Measurements from ENCODE around the gene UNKL. TPM values are rescaled to one million over a fixed set of nuclear protein-coding genes. Genes with fewer than 3 reads are reported as not detected.

The UNKL gene
- total RNA-seq, 1 donor from 2014 or later = 26.2 TPM

DNA sequence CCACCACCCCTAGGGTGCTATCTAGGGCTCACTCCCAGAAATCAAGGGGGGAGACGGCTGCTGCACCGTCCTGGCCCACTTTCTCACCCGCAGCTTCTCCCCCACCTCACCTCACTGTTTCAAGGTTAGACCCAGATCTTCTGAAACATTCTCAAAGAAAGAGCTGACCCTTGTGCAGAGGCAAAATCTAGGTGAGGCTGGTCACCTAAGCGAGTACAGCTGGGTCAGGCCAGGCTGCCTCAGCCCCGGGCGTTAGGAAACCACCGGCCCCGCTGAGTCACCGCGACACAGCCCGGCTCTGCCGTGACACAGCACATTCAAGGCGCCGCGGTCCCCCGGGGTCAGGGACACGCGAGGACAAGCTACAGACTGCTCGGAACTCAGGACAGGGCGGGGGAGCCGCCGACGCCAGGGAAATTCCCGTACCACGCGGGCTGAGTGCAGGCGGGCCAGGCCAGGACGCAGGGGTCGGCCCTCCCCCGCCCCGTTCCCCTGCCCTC is 35.6 kb downstream of the UNKL start:
- peak; percentile 22 for DNase-seq (ENCODE audit: low read depth, low spot score)
- Mint-ChIP-seq H3K4me3 (peak overlapping the region; percentile 85), H3K36me3 (ENCODE audit: low read depth) (no peaks in the 10 kb centered on the region), H3K4me1 (peaks cover 19% of the 10 kb centered on the region), H3K27ac (ENCODE audit: unreplicated experiment) (peak overlapping the region; percentile 87), H3K27me3 (ENCODE audit: low read depth) (peaks cover 2% of the 10 kb centered on the region), H3K9me3 (no peaks in the 10 kb centered on the region)
- no peak for TF ChIP-seq CTCF (conservative IDR thresholded peaks at IDR 0.05)

GRCh38 chr16:1378087-1378803 is 36.3 kb downstream of the UNKL start:
- H3K27ac Mint-ChIP-seq (ENCODE audit: unreplicated experiment) = no peak overlapping the region
- no peak for DNase-seq (ENCODE audit: low read depth, low spot score)
- no peaks in the 10 kb centered on the region for H3K36me3 Mint-ChIP-seq (ENCODE audit: low read depth)
- no peak for TF ChIP-seq CTCF (conservative IDR thresholded peaks at IDR 0.05)
- H3K27me3 Mint-ChIP-seq (ENCODE audit: low read depth) = peaks cover 2% of the 10 kb centered on the region
- H3K4me3 Mint-ChIP-seq = peak overlapping the region; percentile 85
- peaks cover 19% of the 10 kb centered on the region for H3K4me1 Mint-ChIP-seq
- H3K9me3 Mint-ChIP-seq = no peaks in the 10 kb centered on the region

DNA sequence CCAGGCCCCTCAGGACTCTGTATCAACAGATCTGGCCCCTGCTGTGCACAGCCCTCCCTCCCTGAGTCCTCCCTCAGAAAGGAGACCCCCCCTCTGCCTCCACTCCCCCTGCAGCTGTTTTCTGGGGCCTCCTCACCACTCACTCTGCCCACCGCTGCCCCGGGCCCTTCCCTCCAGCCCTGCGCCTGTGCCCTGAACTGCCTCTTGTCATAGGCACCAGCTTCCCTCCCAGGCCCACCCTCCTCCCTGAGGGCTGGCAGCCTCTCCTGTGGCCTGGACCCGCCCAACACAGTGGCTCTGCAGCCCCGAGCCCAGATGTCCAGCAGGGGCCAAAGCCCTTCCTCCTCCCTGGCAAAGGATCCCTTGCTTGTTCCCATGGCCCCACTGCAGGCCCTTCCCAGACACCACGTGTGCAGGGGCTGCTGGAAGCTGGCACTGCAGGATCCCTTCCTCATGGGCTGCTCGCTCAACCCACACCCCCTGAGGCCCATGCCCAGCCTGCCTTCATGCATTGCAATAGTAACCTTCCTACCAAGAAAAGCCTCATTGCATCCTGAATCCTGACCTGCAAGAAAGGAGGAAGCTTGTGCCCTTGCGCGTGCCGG is 37.0 kb downstream of the UNKL start:
- no peak overlapping the region for H3K27ac Mint-ChIP-seq (ENCODE audit: unreplicated experiment)

DNA sequence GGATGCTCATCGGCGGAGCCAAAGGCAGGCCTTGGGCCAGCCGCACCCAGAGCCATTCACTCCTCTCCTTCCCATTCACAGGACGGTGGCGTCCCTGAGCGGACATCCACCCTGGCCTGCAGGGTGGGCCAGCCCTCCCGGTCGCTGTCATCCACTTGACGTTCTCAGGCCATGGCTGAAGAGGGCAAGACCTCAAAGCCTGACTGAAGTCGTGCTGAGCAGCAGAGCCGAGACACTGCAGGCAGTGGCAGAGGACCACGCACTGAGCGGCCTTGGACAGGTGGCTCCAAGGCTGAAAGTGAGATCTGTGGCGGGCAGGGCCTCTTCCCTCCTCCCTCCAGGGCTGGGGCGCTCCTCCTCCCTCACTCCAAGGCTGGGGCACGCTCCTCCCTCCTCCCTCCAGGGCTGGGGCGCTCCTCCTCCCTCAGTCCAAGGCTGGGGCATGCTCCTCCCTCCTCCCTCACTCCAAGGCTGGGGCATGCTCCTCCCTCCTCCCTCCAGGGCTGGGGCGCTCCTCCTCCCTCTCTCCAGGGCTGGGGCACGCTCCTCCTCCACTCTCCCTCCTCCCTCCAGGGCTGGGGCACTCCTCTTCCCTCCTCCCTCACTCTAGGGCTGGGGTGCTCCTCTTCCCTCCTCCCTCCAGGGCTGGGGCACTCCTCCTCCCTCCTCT is 38.6 kb downstream of the UNKL start:
- Mint-ChIP-seq H3K9me3 (no peaks in the 10 kb centered on the region), H3K36me3 (ENCODE audit: low read depth) (no peaks in the 10 kb centered on the region), H3K4me3 (no peak overlapping the region), H3K27me3 (ENCODE audit: low read depth) (peaks cover 2% of the 10 kb centered on the region), H3K4me1 (peaks cover 19% of the 10 kb centered on the region), H3K27ac (ENCODE audit: unreplicated experiment) (no peak overlapping the region)
- TF ChIP-seq CTCF (conservative IDR thresholded peaks at IDR 0.05) = no peak
- DNase-seq (ENCODE audit: low read depth, low spot score) = no peak

More for the DNA sequence above, 37.0 kb downstream of the UNKL start:
- H3K27me3 Mint-ChIP-seq (ENCODE audit: low read depth) = peaks cover 2% of the 10 kb centered on the region
- peak overlapping the region; percentile 85 for H3K4me3 Mint-ChIP-seq
- no peak for DNase-seq (ENCODE audit: low read depth, low spot score)
- TF ChIP-seq CTCF (conservative IDR thresholded peaks at IDR 0.05) = no peak
- no peaks in the 10 kb centered on the region for H3K9me3 Mint-ChIP-seq
- H3K4me1 Mint-ChIP-seq = peaks cover 19% of the 10 kb centered on the region
- no peaks in the 10 kb centered on the region for H3K36me3 Mint-ChIP-seq (ENCODE audit: low read depth)

GRCh38 chr16:1375298-1375640 is 39.2 kb downstream of the UNKL start:
- Mint-ChIP-seq H3K9me3 (no peaks in the 10 kb centered on the region), H3K27ac (ENCODE audit: unreplicated experiment) (no peak overlapping the region), H3K4me1 (peaks cover 19% of the 10 kb centered on the region), H3K4me3 (no peak overlapping the region), H3K36me3 (ENCODE audit: low read depth) (no peaks in the 10 kb centered on the region), H3K27me3 (ENCODE audit: low read depth) (peaks cover 2% of the 10 kb centered on the region)
- no peak for DNase-seq (ENCODE audit: low read depth, low spot score)
- TF ChIP-seq CTCF (conservative IDR thresholded peaks at IDR 0.05) = no peak
